GM13976 (cell line): ENCODE data around the gene SCAPER.

Experiments used
- DNase-seq: peaks from one replicate; pipeline ENCODE4 v3.0.0; 2012; ENCODE audit warnings: low spot score
- in situ Hi-C: fragments of 300-500 bp; cut with MboI; formaldehyde crosslinking; loops from one replicate; pipeline ENCODE4 v1.12.0; 2022; ENCODE audit warnings: low sequenced_read_pairs, mixed read lengths, inconsistent platforms; ENCODE audit not compliant: unreplicated experiment
- TF ChIP-seq, protein P1 (sequence below): IDR thresholded peaks from 2 replicates; pipeline ENCODE4 v1.5.1; 2012; ENCODE audit warnings: borderline replicate concordance, mild to moderate bottlenecking; ENCODE audit not compliant: insufficient read depth; ENCODE audit errors: extremely low read depth, missing control alignments, control extremely low read depth

Gene SCAPER

DNA sequence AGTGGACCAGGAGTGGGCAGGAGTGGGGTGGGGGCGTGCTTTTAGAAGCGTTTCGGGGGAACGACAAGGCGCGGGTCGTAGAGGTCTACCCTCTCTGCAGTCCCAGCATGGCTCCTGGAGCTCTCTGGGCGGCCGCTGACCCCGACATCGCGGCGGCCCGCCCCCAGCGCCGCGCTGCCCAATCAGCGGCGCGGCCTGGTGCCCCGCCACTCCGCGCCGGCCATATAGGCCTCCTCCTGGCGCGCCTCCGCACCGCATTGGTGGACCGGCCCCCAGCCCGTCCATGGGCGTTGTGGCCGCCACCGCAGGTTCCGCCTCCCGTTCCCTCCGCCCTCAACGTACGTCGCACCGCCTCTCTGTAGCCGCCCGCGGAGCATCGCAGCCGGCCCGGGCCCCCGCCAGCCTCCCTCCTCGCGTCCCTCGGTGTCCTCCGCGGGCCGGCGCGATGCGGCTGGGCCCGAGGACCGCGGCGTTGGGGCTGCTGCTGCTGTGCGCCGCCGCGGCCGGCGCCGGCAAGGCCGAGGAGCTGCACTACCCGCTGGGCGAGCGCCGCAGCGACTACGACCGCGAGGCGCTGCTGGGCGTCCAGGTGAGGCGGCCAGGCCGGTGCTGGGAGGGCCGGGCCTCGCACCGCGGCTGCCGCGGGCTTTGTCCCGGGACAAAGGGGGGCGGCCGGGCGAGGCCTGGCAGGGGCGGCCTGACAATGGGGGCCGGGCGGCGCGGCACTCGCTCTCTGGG lies 26.4 kb upstream of the SCAPER start, which contains the start of gene RCN2:
Gene RCN2, plus strand, starts transcription at position 353 of the 738 bp plus-strand sequence. Its CDS starts 93 bp downstream, at position 446.
- peak; percentile 95 for DNase-seq
- TF ChIP-seq, protein P1, sequence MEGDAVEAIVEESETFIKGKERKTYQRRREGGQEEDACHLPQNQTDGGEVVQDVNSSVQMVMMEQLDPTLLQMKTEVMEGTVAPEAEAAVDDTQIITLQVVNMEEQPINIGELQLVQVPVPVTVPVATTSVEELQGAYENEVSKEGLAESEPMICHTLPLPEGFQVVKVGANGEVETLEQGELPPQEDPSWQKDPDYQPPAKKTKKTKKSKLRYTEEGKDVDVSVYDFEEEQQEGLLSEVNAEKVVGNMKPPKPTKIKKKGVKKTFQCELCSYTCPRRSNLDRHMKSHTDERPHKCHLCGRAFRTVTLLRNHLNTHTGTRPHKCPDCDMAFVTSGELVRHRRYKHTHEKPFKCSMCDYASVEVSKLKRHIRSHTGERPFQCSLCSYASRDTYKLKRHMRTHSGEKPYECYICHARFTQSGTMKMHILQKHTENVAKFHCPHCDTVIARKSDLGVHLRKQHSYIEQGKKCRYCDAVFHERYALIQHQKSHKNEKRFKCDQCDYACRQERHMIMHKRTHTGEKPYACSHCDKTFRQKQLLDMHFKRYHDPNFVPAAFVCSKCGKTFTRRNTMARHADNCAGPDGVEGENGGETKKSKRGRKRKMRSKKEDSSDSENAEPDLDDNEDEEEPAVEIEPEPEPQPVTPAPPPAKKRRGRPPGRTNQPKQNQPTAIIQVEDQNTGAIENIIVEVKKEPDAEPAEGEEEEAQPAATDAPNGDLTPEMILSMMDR, result no peak
- in situ Hi-C loops, result no loop called here

DNA sequence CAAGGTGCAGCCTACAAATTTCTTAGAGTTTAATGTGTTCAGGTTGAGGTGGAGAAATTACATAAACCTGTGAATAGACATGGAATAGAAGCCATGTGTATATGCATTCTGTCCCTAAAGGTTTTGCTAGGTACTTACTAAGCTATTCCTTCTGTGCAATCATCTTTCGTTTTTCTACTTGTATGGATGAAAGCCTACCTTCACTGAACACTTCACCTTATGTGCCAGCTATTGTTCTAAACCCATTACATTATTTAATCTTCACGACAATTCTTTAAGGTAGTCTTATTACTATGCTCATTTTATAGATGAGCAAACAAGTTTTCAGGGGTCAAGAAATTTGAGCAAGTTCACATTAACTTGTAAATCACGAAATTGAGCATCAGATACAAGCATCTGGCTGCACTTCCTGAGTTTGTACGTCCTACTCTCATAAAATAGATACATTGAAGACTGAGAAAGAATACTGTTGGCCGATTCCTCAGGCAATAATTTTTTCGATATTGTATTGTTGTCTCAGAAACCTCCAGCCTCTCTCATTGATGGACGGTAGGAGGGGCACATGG lies 25.8 kb upstream of the SCAPER start:
- TF ChIP-seq, protein P1, result no peak
- no peak for DNase-seq
- in situ Hi-C loops, result no loop called here

DNA sequence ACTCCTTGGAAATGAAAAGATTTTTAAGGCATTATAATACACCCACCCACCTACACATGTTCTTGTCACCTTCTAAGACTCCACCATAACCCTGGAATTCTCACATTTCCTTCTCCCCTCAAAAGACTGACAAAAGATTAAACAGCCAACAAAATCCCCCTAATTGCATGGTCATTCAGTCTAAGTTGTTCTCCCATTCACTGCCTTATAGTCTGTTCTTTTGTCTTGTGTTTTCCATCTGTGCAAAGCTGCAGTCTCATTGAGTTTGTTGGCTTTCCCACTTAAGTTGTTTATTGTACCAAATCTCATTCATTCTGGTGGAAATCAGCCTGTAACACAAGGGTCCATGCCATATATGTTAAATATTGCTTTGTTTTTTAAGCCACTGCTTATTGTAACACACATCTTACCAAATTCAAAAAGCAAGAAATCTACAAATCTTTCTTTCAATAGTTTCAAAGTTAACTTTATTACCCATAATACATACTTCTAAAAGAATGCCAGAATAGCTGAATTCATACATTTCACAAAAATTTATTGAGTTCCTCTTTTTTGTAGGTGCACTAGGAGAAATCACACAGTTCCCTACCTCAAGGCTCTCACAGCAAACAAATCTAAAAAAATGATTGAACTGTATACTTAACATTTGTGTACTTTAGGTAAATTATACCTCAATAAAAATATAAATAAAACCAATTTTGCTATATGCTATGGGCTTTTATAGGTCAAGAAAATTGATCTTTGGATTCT lies 24.0 kb upstream of the SCAPER start:
- DNase-seq, result no peak
- TF ChIP-seq, protein P1, result no peak
- in situ Hi-C loops, result no loop called here

DNA sequence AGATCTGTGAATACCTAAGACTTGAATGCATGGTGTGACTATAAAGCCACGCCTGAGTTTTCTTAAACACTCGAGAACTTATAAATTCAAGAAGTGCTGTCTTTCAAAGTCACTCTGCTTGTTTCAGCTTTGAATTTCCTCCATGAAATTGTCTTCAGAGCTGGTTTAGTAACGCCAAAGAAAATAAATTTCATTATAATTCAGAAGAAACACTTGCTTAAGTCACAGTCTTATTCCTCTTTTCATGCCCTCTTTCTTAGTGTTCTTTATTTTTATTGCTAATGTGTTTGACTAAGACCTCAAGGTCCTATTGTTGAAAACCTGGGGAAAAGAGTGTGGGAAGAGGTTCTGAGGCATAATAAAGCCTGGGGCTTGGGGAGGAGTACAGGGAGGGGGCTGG lies 23.1 kb upstream of the SCAPER start:
- TF ChIP-seq, protein P1, result no peak
- in situ Hi-C loops, result no loop called here
- DNase-seq, result no peak

DNA sequence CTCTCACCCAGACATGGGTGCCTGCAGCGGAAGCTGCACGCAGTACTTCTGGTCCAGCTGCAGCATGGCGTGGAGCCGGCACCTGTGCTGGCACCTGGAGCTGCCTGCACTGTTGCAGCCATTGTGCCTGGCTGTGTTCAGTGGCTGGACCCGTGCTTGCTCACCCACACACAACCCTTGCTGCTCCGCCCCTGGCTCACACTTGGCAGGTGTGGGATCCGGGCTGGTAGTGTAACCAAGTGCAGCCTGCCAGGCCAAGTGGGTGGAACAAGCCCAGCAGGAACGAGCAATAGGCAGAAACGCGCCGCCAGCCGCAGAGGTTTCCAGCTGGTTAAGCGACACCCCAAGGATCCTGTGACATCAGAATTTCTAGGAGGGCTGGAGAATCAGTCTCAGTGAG lies 11.2 kb upstream of the SCAPER start:
- TF ChIP-seq, protein P1, result no peak
- in situ Hi-C loops, result no loop called here
- no peak for DNase-seq

DNA sequence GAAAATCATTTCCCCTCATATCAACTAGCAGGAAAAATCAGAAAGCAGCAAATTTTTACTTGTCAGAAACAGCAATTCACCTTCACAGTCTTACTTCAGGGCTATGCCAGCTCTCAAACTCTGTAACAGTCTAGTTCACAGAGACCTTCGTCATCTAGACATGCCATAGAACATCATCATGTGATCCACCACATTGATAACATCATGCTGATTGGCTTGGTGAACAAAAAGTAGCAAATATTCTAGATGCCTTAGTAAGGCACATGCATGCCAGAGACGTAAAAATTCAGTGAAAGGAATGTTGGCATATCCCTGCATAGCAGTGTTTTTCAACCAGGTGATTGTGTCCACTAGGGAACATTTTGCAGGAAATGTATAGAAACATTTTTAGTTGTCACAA lies 8.6 kb upstream of the SCAPER start:
- no peak for DNase-seq
- TF ChIP-seq, protein P1, result no peak
- in situ Hi-C loops, result no loop called here
